Upper lobe of right lung (tissue), 1 donor: Measurements from ENCODE around the gene MSMO1. TPM values are rescaled to one million over a fixed set of nuclear protein-coding genes. Genes with fewer than 3 reads are reported as not detected.

Source experiments
- ATAC-seq: fragments of 200-7000 bp; cut with Tn5 transposase; one replicate; pipeline ENCODE4 v1.9.1; 2020; ENCODE audit warnings: mild to moderate bottlenecking, moderate library complexity
- DNase-seq: peaks from one replicate; pipeline ENCODE4 v3.0.0-alpha.2; 2020
- H3K27ac ChIP-seq: fragments of 200-600 bp; one replicate; pipeline ENCODE4 v1.8.0; 2022
- H3K27me3 ChIP-seq: fragments of 200-600 bp; one replicate; pipeline ENCODE4 v1.8.0; 2022; ENCODE audit warnings: mild to moderate bottlenecking
- H3K36me3 ChIP-seq: fragments of 200-600 bp; one replicate; pipeline ENCODE4 v1.8.0; 2022
- H3K4me1 ChIP-seq: fragments of 200-600 bp; one replicate; pipeline ENCODE4 v1.8.0; 2022
- H3K4me3 ChIP-seq: fragments of 200-600 bp; one replicate; pipeline ENCODE4 v1.8.0; 2022; ENCODE audit warnings: mild to moderate bottlenecking
- H3K9me3 ChIP-seq: fragments of 200-600 bp; one replicate; pipeline ENCODE4 v1.8.0; 2022
- CTCF ChIP-seq: fragments of 200-600 bp; IDR thresholded peaks from one replicate; pipeline ENCODE4 v1.8.0; 2022; ENCODE audit warnings: antibody characterized with exemption
- intact Hi-C: fragments of 100-400 bp; cut with DNase I; formaldehyde crosslinking; loops from one replicate; pipeline ENCODE4 v1.11.0; 2022
- total RNA-seq: library from RNA; stranded (reverse); fragmentation: NEBNext Ultra II Directional; extraction: Animal tissue kit (Norgen Biotek cat#: 25700); gene quantifications from one replicate; pipeline ENCODE4 v1.2.1, GENCODE V29; 2021
- donor health status: DM: no; HTN: yes; CAD: no; lungs with severe emphysema.

The MSMO1 gene
- total RNA-seq, 1 donor from 2014 or later = 213 TPM

GRCh38 chr4:165325732-165326512 is 1.5 kb upstream of the MSMO1 start:
- H3K27me3 ChIP-seq = no peaks in the 10 kb centered on the region
- no peak for TF ChIP-seq CTCF
- no peaks in the 10 kb centered on the region for H3K9me3 ChIP-seq
- H3K4me1 ChIP-seq = peaks cover 5% of the 10 kb centered on the region
- peaks cover 4% of the 10 kb centered on the region for H3K36me3 ChIP-seq
- H3K4me3 ChIP-seq = peak overlapping the region; percentile 92
- intact Hi-C loops = no loop called here
- DNase-seq (no peak), ATAC-seq (peak; percentile 5)
- peak overlapping the region; percentile 88 for H3K27ac ChIP-seq

- peak overlapping the region; percentile 88 for H3K27ac ChIP-seq
Observed at GRCh38 chr4:165326831-165327210, 648 bp upstream of the MSMO1 start.

GRCh38 chr4:165328101-165328425 is 594 bp downstream of the MSMO1 start:
- no peak for DNase-seq
- Histone ChIP-seq H3K27ac (peak overlapping the region; percentile 78), H3K4me1 (peaks cover 5% of the 10 kb centered on the region), H3K36me3 (peaks cover 7% of the 10 kb centered on the region), H3K27me3 (no peaks in the 10 kb centered on the region), H3K9me3 (no peaks in the 10 kb centered on the region), H3K4me3 (peak overlapping the region; percentile 92)
- ATAC-seq = no peak
- intact Hi-C loops = no loop called here
- no peak for TF ChIP-seq CTCF

More at GRCh38 chr4:165326831-165327210, 648 bp upstream of the MSMO1 start:
- Histone ChIP-seq H3K36me3 (peaks cover 7% of the 10 kb centered on the region), H3K4me3 (peak overlapping the region; percentile 92), H3K27me3 (no peaks in the 10 kb centered on the region), H3K4me1 (peaks cover 5% of the 10 kb centered on the region), H3K9me3 (no peaks in the 10 kb centered on the region)
- intact Hi-C loops = no loop called here
- DNase-seq (no peak), ATAC-seq (peak; percentile 39)
- no peak for TF ChIP-seq CTCF

GRCh38 chr4:165328708-165329107 is 1.2 kb downstream of the MSMO1 start:
- no peaks in the 10 kb centered on the region for H3K27me3 ChIP-seq
- H3K4me3 ChIP-seq = peak overlapping the region; percentile 92
- DNase-seq (no peak), ATAC-seq (no peak)
- H3K4me1 ChIP-seq = peaks cover 5% of the 10 kb centered on the region
- TF ChIP-seq CTCF = no peak
- intact Hi-C loops = no loop called here
- no peaks in the 10 kb centered on the region for H3K9me3 ChIP-seq
- H3K36me3 ChIP-seq = peaks cover 10% of the 10 kb centered on the region
- peak overlapping the region; percentile 78 for H3K27ac ChIP-seq

- Histone ChIP-seq H3K27ac (no peak overlapping the region), H3K36me3 (peaks cover 14% of the 10 kb centered on the region), H3K4me3 (peak overlapping the region; percentile 92), H3K9me3 (no peaks in the 10 kb centered on the region), H3K4me1 (peaks cover 5% of the 10 kb centered on the region), H3K27me3 (no peaks in the 10 kb centered on the region)
- intact Hi-C loops = no loop called here
- DNase-seq (no peak), ATAC-seq (no peak)
- no peak for TF ChIP-seq CTCF
Observed at GRCh38 chr4:165330071-165330470, 2.6 kb downstream of the MSMO1 start.
